MM.1S (cell line): ENCODE data around the gene ZNF85.

Experiments used
- DNase-seq: peaks from one replicate; pipeline ENCODE4 v3.0.0-alpha.2; 2015
- H2AFZ ChIP-seq: fragments of 300-600 bp; sonication (generic); 2 replicates; pipeline ENCODE4 v1.6.0; 2016; ENCODE audit warnings: antibody characterized with exemption, low read length
- H3F3A ChIP-seq: fragments of 300-600 bp; sonication (generic); 2 replicates; pipeline ENCODE4 v1.6.1; 2016; ENCODE audit warnings: mild to moderate bottlenecking, antibody characterized with exemption, low read length, moderate library complexity, mixed read lengths; ENCODE audit not compliant: insufficient read depth
- H3K27ac ChIP-seq: fragments of 300-600 bp; sonication (generic); 2 replicates; pipeline ENCODE4 v1.5.1; 2016; ENCODE audit warnings: mild to moderate bottlenecking, low read length
- H3K27me3 ChIP-seq: fragments of 300-600 bp; sonication (generic); replicated peaks from 2 replicates; pipeline ENCODE4 v1.6.0; 2016; ENCODE audit warnings: low read length; ENCODE audit not compliant: insufficient read depth
- H3K36me3 ChIP-seq: fragments of 300-600 bp; sonication (generic); replicated peaks from 2 replicates; pipeline ENCODE4 v1.6.1; 2016; ENCODE audit warnings: mild to moderate bottlenecking, low read length, mixed read lengths; ENCODE audit not compliant: insufficient read depth
- H3K4me1 ChIP-seq: fragments of 300-600 bp; sonication (generic); 2 replicates; pipeline ENCODE4 v1.6.1; 2016; ENCODE audit warnings: low read length, mixed read lengths
- H3K4me2 ChIP-seq: fragments of 300-600 bp; sonication (generic); 2 replicates; pipeline ENCODE4 v1.6.0; 2016; ENCODE audit warnings: low read depth, low read length
- H3K4me3 ChIP-seq: fragments of 300-600 bp; sonication (generic); 2 replicates; pipeline ENCODE4 v1.5.1; 2016; ENCODE audit warnings: low read length, mixed read lengths
- H3K79me2 ChIP-seq: fragments of 300-600 bp; sonication (generic); 2 replicates; pipeline ENCODE4 v1.6.1; 2016; ENCODE audit warnings: mixed run types, low read length, mixed read lengths
- H3K9ac ChIP-seq: fragments of 300-600 bp; sonication (generic); 2 replicates; pipeline ENCODE4 v1.6.1; 2016; ENCODE audit warnings: low read length, mixed read lengths
- H3K9me2 ChIP-seq: fragments of 300-600 bp; sonication (generic); replicated peaks from 2 replicates; pipeline ENCODE4 v1.6.1; 2016; ENCODE audit warnings: mild to moderate bottlenecking, low read length, mixed read lengths; ENCODE audit not compliant: insufficient read depth
- H3K9me3 ChIP-seq: fragments of 300-600 bp; sonication (generic); replicated peaks from 2 replicates; pipeline ENCODE4 v1.6.1; 2016; ENCODE audit warnings: mild to moderate bottlenecking, low read length, mixed read lengths; ENCODE audit not compliant: insufficient read depth
- H4K20me1 ChIP-seq: fragments of 300-600 bp; sonication (generic); 2 replicates; pipeline ENCODE4 v1.6.1; 2016; ENCODE audit warnings: mild to moderate bottlenecking, low read length, moderate library complexity, mixed read lengths; ENCODE audit not compliant: insufficient read depth
- EZH2 ChIP-seq: fragments of 300-600 bp; sonication (generic); optimal IDR thresholded peaks from 2 replicates; pipeline ENCODE3; 2017; ENCODE audit warnings: low read depth, mild to moderate bottlenecking, antibody characterized with exemption, low read length, mixed read lengths
- EZH2phosphoT487 ChIP-seq: fragments of 300-600 bp; sonication (generic); IDR thresholded peaks from 2 replicates; pipeline ENCODE4 v1.6.1; 2018; ENCODE audit warnings: antibody characterized with exemption, low read length
- TF ChIP-seq, protein P1 (sequence below): fragments of 300-600 bp; sonication (generic); IDR thresholded peaks from 2 replicates; pipeline ENCODE4 v1.5.1; 2016; ENCODE audit warnings: antibody characterized with exemption, low read length, mixed read lengths

Gene ZNF85

DNA sequence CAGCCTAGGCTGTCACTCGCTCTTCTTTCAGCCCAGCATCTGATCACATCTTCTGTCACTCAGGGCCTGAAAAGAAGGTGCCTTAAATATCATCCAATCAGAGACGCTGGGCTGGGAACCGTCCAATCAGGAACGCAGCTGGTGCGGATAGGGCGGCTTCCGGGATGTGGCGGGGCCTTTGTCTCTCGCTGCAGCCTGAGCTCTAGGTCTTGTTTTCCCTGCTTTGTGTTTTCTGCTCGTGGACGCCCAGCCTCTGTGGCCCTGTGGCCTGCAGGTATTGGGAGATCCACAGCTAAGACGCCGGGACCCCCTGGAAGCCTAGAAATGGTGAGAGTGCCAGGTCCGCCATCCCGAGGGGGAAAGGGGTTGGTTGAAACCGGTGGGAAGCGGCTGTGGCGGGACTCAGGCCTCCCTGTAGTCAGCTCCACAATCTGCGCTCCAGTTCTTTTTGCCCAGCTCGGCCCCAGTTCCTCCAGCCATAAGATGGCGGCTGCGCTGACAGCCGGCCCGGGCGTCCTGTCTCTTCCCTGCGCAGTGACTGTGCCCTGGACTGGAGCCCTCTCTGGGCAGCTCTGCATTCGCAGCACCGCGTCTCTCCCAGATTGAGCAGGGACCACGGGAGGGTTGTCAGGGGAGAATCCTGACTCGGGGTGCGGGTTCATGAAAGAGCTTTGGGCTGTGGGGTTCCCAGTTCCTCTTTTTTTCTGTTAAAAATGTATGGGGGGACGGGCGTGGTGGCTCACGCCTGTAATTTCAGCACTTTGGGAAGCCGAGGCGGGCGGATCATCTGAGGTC is at the start of gene ZNF85:
Gene ZNF85 (plus strand): TSS at position 175 of the 795 bp plus-strand sequence. CDS start 150 bp downstream, at position 325.
- Histone ChIP-seq H2AFZ (peak within 1 kb of the TSS; percentile 75; the same call in 1 of the 2 replicates), H3K9me2 (no peaks in the 10 kb centered on the region), H3K27me3 (no peaks in the 10 kb centered on the region), H3K79me2 (no peaks in the 10 kb centered on the region), H3K27ac (peak within 1 kb of the TSS; percentile 55; the same call in 1 of the 2 replicates), H4K20me1 (no peaks in the 10 kb centered on the region), H3K4me2 (peak within 1 kb of the TSS; percentile 24; the same call in 1 of the 2 replicates), H3K36me3 (no peaks in the 10 kb centered on the region), H3F3A (no peaks in the 10 kb centered on the region), H3K4me1 (no peaks in the 10 kb centered on the region), H3K4me3 (peak within 1 kb of the TSS; percentile 57), H3K9ac (peak within 1 kb of the TSS; percentile 55; the same call in 1 of the 2 replicates), H3K9me3 (no peaks in the 10 kb centered on the region)
- TF ChIP-seq EZH2phosphoT487 (no peak), EZH2 (no peak)
- TF ChIP-seq, protein P1, sequence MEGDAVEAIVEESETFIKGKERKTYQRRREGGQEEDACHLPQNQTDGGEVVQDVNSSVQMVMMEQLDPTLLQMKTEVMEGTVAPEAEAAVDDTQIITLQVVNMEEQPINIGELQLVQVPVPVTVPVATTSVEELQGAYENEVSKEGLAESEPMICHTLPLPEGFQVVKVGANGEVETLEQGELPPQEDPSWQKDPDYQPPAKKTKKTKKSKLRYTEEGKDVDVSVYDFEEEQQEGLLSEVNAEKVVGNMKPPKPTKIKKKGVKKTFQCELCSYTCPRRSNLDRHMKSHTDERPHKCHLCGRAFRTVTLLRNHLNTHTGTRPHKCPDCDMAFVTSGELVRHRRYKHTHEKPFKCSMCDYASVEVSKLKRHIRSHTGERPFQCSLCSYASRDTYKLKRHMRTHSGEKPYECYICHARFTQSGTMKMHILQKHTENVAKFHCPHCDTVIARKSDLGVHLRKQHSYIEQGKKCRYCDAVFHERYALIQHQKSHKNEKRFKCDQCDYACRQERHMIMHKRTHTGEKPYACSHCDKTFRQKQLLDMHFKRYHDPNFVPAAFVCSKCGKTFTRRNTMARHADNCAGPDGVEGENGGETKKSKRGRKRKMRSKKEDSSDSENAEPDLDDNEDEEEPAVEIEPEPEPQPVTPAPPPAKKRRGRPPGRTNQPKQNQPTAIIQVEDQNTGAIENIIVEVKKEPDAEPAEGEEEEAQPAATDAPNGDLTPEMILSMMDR, result no peak
- peak; percentile 79 for DNase-seq

GRCh38 chr19:20879501-20879900 is 43.5 kb upstream of the ZNF85 start:
- no peaks in the 10 kb centered on the region for H3K27me3 ChIP-seq
- TF ChIP-seq, protein P1, result no peak
- TF ChIP-seq EZH2 (no peak), EZH2phosphoT487 (no peak)
- no peak overlapping the region for H3K4me2 ChIP-seq
- H3K9me3 ChIP-seq, result no peaks in the 10 kb centered on the region
- no peak overlapping the region for H3K27ac ChIP-seq
- H3K36me3 ChIP-seq, result no peaks in the 10 kb centered on the region
- H3K4me1 ChIP-seq, result no peaks in the 10 kb centered on the region
- no peaks in the 10 kb centered on the region for H3K9me2 ChIP-seq
- H3K9ac ChIP-seq, result no peak overlapping the region
- no peaks in the 10 kb centered on the region for H3F3A ChIP-seq
- no peak for DNase-seq
- no peak overlapping the region for H3K4me3 ChIP-seq
- H4K20me1 ChIP-seq, result no peaks in the 10 kb centered on the region
- no peaks in the 10 kb centered on the region for H3K79me2 ChIP-seq
- no peak overlapping the region for H2AFZ ChIP-seq

DNA sequence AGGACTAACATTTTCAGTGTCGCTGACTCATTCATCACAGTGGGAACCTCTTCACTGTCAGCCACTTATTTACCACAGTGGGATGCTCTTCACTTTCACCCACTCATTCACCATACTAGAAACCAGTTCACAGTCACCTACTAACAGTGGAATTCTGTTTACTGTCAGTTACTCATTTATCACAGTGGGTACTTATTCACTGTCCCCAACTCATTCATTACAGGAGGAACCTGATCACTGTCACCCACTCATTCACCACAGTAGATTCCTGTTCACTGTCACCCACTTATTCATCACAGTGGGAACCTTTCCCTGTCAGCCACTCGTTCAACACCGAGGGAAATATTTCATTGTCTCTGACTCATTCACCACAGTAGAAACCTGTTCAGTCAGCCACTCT is 10.1 kb upstream of the ZNF85 start:
- no peaks in the 10 kb centered on the region for H3K79me2 ChIP-seq
- TF ChIP-seq EZH2 (no peak), EZH2phosphoT487 (no peak)
- TF ChIP-seq, protein P1, result no peak
- H3K27ac ChIP-seq, result no peak overlapping the region
- DNase-seq, result no peak
- H3K9me2 ChIP-seq, result no peaks in the 10 kb centered on the region
- no peak overlapping the region for H3K4me2 ChIP-seq
- no peaks in the 10 kb centered on the region for H4K20me1 ChIP-seq
- H3K4me1 ChIP-seq, result no peaks in the 10 kb centered on the region
- no peaks in the 10 kb centered on the region for H3K27me3 ChIP-seq
- H3K9me3 ChIP-seq, result no peaks in the 10 kb centered on the region
- no peak overlapping the region for H3K4me3 ChIP-seq
- no peaks in the 10 kb centered on the region for H3F3A ChIP-seq
- no peak overlapping the region for H2AFZ ChIP-seq
- H3K9ac ChIP-seq, result no peak overlapping the region
- H3K36me3 ChIP-seq, result no peaks in the 10 kb centered on the region
